Measurements from ENCODE around the gene OR10A5.

DNA sequence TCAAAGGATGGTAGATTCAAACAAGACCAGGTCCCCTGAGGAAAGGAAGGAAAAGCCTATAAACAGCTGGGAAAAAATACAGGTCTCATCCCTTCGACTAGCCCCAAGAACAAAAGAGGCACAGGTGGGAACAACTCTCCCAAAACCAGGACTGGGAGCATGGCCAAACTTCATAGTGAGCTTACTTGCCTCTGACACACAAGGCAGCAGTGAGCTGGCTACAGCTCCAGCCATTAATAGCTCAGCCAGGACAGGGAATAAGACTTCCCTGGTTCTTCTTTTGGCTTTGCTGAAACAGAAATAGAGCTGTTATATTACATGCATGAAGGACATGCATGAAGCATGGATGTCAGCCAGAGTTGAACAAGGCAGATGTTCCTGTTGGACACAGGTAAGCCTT, 17.5 kb downstream of the OR10A5 start, which contains the start of gene OR10A2:
- TF ChIP-seq ZNF24 (IDR thresholded peaks at IDR 0.05) = no peak
- TF ChIP-seq NFIC (IDR thresholded peaks at IDR 0.05; ENCODE audit: low read depth, low read length) = no peak
- TF ChIP-seq EP300 (IDR thresholded peaks at IDR 0.05; ENCODE audit: borderline replicate concordance in 1 of 2, control insufficient read depth in 1 of 2, low read depth in 2 of 2, low read length in 2 of 2) = no peak
- TF ChIP-seq POLR2A (IDR thresholded peaks at IDR 0.05; ENCODE audit: low read depth, low read length) = no peak
- TF ChIP-seq NR2C2 (IDR thresholded peaks at IDR 0.05; ENCODE audit: borderline replicate concordance, control insufficient read depth, insufficient read length, low read depth) = no peak
- no peak for TF ChIP-seq HDAC6 (IDR thresholded peaks at IDR 0.05; ENCODE audit: unreplicated experiment)
